GM23338 (cell line): Measurements from ENCODE around the gene TRAPPC12. TPM values are rescaled to one million over a fixed set of nuclear protein-coding genes. Genes with fewer than 3 reads are reported as not detected.

Experiments
- ATAC-seq: fragments of 200-7000 bp; cut with Tn5 transposase; 3 replicates; pipeline ENCODE4 v1.9.1; 2020
- DNase-seq: peaks from one replicate; pipeline ENCODE4 v3.0.0-alpha.2; 2015; ENCODE audit warnings: low spot score
- H2AFZ ChIP-seq: fragments of 200-600 bp; sonication (generic); 2 replicates; pipeline ENCODE4 v1.8.0; 2016; ENCODE audit warnings: antibody characterized with exemption, mild to moderate bottlenecking, moderate library complexity
- H3F3A ChIP-seq: fragments of 200-600 bp; sonication (generic); replicated peaks from 2 replicates; pipeline ENCODE4 v1.8.0; 2017; ENCODE audit warnings: antibody characterized with exemption, mixed run types, low read depth
- H3K27ac ChIP-seq: fragments of 200-600 bp; sonication (generic); 2 replicates; pipeline ENCODE4 v1.6.1; 2016; ENCODE audit warnings: low read depth
- H3K27me3 ChIP-seq: fragments of 200-600 bp; sonication (generic); 2 replicates; pipeline ENCODE4 v1.8.0; 2016; ENCODE audit warnings: mild to moderate bottlenecking, mixed run types, moderate library complexity; ENCODE audit not compliant: insufficient read depth
- H3K36me3 ChIP-seq: fragments of 200-600 bp; sonication (generic); 2 replicates; pipeline ENCODE4 v1.8.0; 2016; ENCODE audit warnings: mild to moderate bottlenecking; ENCODE audit not compliant: insufficient read depth
- H3K4me1 ChIP-seq: fragments of 200-600 bp; sonication (generic); 2 replicates; pipeline ENCODE4 v1.8.0; 2016; ENCODE audit warnings: mild to moderate bottlenecking, moderate library complexity; ENCODE audit not compliant: insufficient read depth
- H3K4me2 ChIP-seq: fragments of 200-600 bp; sonication (generic); 2 replicates; pipeline ENCODE4 v1.7.1; 2017; ENCODE audit warnings: mixed run types
- H3K4me3 ChIP-seq: fragments of 200-600 bp; sonication (generic); 2 replicates; pipeline ENCODE4 v1.6.1; 2016; ENCODE audit warnings: mixed run types
- H3K79me2 ChIP-seq: fragments of 200-600 bp; sonication (generic); replicated peaks from 2 replicates; pipeline ENCODE4 v1.8.0; 2017; ENCODE audit warnings: mild to moderate bottlenecking; ENCODE audit not compliant: insufficient read depth
- H3K9me2 ChIP-seq: fragments of 200-600 bp; sonication (generic); 2 replicates; pipeline ENCODE4 v1.8.0; 2017; ENCODE audit not compliant: insufficient read depth
- H4K20me1 ChIP-seq: fragments of 200-600 bp; sonication (generic); replicated peaks from 2 replicates; pipeline ENCODE4 v1.8.0; 2017; ENCODE audit warnings: mild to moderate bottlenecking; ENCODE audit not compliant: insufficient read depth
- H3K27ac Mint-ChIP-seq: 2 replicates; pipeline ENCODE4 v1.8.0; 2020; ENCODE audit warnings: inconsistent platforms, mild to moderate bottlenecking, moderate library complexity, mixed read lengths
- H3K27me3 Mint-ChIP-seq: 3 replicates; pipeline ENCODE4 v1.8.0; 2022; ENCODE audit warnings: low read depth, mild to moderate bottlenecking, moderate library complexity, mixed read lengths, inconsistent platforms; ENCODE audit not compliant: insufficient read depth, poor library complexity
- H3K36me3 Mint-ChIP-seq: 3 replicates; pipeline ENCODE4 v1.8.0; 2021; ENCODE audit warnings: low read depth, mild to moderate bottlenecking, inconsistent platforms, moderate library complexity, mixed read lengths
- H3K4me1 Mint-ChIP-seq: 3 replicates; pipeline ENCODE4 v1.8.0; 2020; ENCODE audit warnings: mild to moderate bottlenecking, inconsistent platforms, mixed read lengths
- H3K4me3 Mint-ChIP-seq: 3 replicates; pipeline ENCODE4 v1.8.0; 2021; ENCODE audit warnings: moderate library complexity, mild to moderate bottlenecking, inconsistent platforms, mixed read lengths
- H3K9me3 Mint-ChIP-seq: 3 replicates; pipeline ENCODE4 v1.8.0; 2020; ENCODE audit warnings: moderate library complexity, mild to moderate bottlenecking, inconsistent platforms, mixed read lengths
- EZH2 ChIP-seq: fragments of 200-600 bp; sonication (generic); IDR thresholded peaks from one replicate; pipeline ENCODE4 v1.8.0; 2017; ENCODE audit warnings: antibody characterized with exemption, mild to moderate bottlenecking, low read depth; ENCODE audit not compliant: unreplicated experiment
- EZH2phosphoT487 ChIP-seq: fragments of 200-600 bp; sonication (generic); IDR thresholded peaks from one replicate; pipeline ENCODE4 v1.8.1; 2018; ENCODE audit warnings: antibody characterized with exemption; ENCODE audit not compliant: unreplicated experiment
- JUNB ChIP-seq: IDR thresholded peaks from one replicate; pipeline ENCODE4 v1.6.1; 2016; ENCODE audit warnings: antibody characterized with exemption; ENCODE audit not compliant: unreplicated experiment
- NANOG ChIP-seq: IDR thresholded peaks from 2 replicates; pipeline ENCODE4 v1.6.1; 2016; ENCODE audit warnings: antibody characterized with exemption, borderline replicate concordance
- STAT1 ChIP-seq: IDR thresholded peaks from one replicate; pipeline ENCODE4 v1.6.1; 2016; ENCODE audit warnings: antibody characterized with exemption; ENCODE audit not compliant: unreplicated experiment
- ZNF114 ChIP-seq: fragments of 250-450 bp; sonication (Bioruptor Pico); IDR thresholded peaks from 2 replicates; pipeline ENCODE4 v1.5.0; 2020; ENCODE audit warnings: mild to moderate bottlenecking, moderate library complexity
- polyA plus RNA-seq: library from polyadenylated mRNA; unstranded; fragments of >200 nt; fragmentation: Nextera tagmentation; extraction: Ambion mirVana; gene quantifications from 2 replicates; pipeline ENCODE4 v1.2.1, GENCODE V29; 2016
- total RNA-seq: library from RNA; depleted of rRNA; stranded (reverse); fragments of >200 nt; shearing (Covaris generic); gene quantifications from 2 replicates; pipeline ENCODE4 v1.2.3, GENCODE V29; 2014
- TF ChIP-seq, protein P1 (sequence below): fragments of 250-450 bp; sonication (Bioruptor Pico); IDR thresholded peaks from 2 replicates; pipeline ENCODE4 v1.5.0; 2020; ENCODE audit warnings: mild to moderate bottlenecking, moderate library complexity
- TF ChIP-seq, protein P2 (sequence below): IDR thresholded peaks from 2 replicates; pipeline ENCODE4 v1.6.1; 2016; ENCODE audit warnings: antibody characterized with exemption
- TF ChIP-seq, protein P3 (sequence below), 2 experiments: fragments of 200-600 bp in 1 of 2; sonication (generic) in 1 of 2; conservative IDR thresholded peaks; 2 replicates each; pipeline versions ENCODE4 v1.5.1 to v1.6.1; 2016 to 2017; ENCODE audit warnings: antibody characterized with exemption in 2 of 2, low read depth in 2 of 2, mild to moderate bottlenecking in 2 of 2, moderate library complexity in 1 of 2

Gene TRAPPC12
- total and polyA plus RNA-seq, 2 experiments from 2014 or later: 48.9 to 57.7 TPM

DNA sequence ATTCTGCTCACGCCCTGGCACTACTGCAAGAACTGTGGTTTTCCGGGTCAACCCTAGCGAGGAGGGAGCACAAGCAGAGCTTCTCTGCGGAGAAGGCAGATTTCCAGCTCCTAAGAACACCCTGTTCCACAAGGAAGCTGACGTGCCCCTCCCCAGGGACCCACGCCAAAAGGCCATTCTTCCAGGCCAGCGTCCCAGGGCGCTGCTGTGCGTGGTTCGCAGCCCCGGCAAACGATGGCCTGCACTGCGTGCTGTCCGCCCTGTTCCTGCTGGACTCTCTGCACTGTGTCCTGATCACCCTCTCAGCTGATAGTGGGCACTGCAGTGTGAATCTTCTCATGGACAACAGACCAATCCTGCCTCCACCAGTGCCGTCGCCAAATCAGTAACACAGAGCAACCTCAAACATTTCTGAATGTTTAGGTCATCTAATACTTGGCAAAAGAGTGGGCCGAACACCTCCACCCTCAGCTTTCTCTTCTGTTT, 90.7 kb downstream of the TRAPPC12 start:
- Histone ChIP-seq H3K4me3 (no peak overlapping the region), H3K27ac (no peak overlapping the region), H3K36me3 (peaks cover 4% of the 10 kb centered on the region; the same call in 1 of the 2 replicates), H3K9me2 (no peaks in the 10 kb centered on the region), H2AFZ (no peak overlapping the region), H3K4me2 (no peak overlapping the region), H4K20me1 (no peaks in the 10 kb centered on the region), H3K4me1 (no peaks in the 10 kb centered on the region), H3K27me3 (no peaks in the 10 kb centered on the region), H3K79me2 (no peaks in the 10 kb centered on the region), H3F3A (no peaks in the 10 kb centered on the region)
- Mint-ChIP-seq H3K4me1 (peaks cover 22% of the 10 kb centered on the region), H3K4me3 (no peak overlapping the region), H3K9me3 (no peaks in the 10 kb centered on the region), H3K27ac (no peak overlapping the region), H3K36me3 (peaks cover 35% of the 10 kb centered on the region), H3K27me3 (peaks cover 9% of the 10 kb centered on the region)
- TF ChIP-seq NANOG: no peak
- no peak for TF ChIP-seq EZH2phosphoT487
- ATAC-seq: no peak
- DNase-seq: no peak

DNA sequence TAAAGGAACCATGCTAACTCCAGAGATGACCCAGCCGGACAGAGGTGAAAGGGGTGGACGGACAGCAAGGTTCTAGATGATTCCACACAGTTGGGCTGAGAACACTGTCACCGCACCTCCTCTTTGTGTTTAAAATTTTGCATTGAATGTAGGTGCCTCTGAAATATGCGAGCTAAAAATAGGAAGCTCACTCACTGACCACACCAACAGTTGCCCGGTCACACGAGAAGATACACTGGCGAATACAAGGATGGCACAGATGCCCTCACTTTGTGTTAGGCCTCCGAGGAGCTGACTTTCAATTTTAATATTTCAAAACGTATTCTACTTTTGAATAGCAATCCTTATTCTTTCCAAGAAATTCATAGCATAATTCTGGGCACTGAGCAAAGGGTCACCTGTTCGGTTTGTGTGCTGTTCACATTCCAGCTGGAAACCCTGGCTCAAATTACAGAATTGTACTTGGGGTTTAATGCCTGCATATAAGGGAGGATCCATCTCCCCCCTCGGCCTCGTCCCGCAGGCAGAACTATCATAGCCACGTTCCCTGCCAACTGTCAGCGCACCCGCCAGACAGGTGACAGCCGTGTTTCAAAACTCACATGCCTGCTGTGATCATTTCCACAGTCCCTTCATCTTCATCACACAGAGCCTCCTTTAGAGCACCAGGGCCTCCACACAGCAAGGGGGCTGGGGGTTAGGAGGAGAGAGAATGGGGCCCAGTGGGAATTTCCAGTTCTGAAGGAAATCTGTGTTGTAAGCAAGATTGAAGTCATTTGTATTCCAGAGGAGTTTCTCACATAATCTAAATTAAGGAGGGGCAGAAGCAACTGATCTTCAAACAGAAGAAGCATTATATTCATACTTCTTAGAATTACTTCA, 91.6 kb downstream of the TRAPPC12 start:
- no peak overlapping the region for H3K27ac ChIP-seq
- Mint-ChIP-seq H3K27me3 (peaks cover 13% of the 10 kb centered on the region), H3K27ac (no peak overlapping the region), H3K36me3 (peaks cover 36% of the 10 kb centered on the region), H3K9me3 (no peaks in the 10 kb centered on the region), H3K4me3 (no peak overlapping the region), H3K4me1 (peaks cover 22% of the 10 kb centered on the region)
- no peaks in the 10 kb centered on the region for H3K9me2 ChIP-seq
- H4K20me1 ChIP-seq: no peaks in the 10 kb centered on the region
- DNase-seq (no peak), ATAC-seq (no peak)
- H3K4me2 ChIP-seq: no peak overlapping the region
- no peak overlapping the region for H2AFZ ChIP-seq
- peaks cover 4% of the 10 kb centered on the region; the same call in 1 of the 2 replicates for H3K36me3 ChIP-seq
- no peaks in the 10 kb centered on the region for H3K4me1 ChIP-seq
- no peaks in the 10 kb centered on the region for H3K27me3 ChIP-seq
- no peaks in the 10 kb centered on the region for H3F3A ChIP-seq
- H3K4me3 ChIP-seq: no peak overlapping the region
- no peaks in the 10 kb centered on the region for H3K79me2 ChIP-seq
- TF ChIP-seq, protein P1, sequence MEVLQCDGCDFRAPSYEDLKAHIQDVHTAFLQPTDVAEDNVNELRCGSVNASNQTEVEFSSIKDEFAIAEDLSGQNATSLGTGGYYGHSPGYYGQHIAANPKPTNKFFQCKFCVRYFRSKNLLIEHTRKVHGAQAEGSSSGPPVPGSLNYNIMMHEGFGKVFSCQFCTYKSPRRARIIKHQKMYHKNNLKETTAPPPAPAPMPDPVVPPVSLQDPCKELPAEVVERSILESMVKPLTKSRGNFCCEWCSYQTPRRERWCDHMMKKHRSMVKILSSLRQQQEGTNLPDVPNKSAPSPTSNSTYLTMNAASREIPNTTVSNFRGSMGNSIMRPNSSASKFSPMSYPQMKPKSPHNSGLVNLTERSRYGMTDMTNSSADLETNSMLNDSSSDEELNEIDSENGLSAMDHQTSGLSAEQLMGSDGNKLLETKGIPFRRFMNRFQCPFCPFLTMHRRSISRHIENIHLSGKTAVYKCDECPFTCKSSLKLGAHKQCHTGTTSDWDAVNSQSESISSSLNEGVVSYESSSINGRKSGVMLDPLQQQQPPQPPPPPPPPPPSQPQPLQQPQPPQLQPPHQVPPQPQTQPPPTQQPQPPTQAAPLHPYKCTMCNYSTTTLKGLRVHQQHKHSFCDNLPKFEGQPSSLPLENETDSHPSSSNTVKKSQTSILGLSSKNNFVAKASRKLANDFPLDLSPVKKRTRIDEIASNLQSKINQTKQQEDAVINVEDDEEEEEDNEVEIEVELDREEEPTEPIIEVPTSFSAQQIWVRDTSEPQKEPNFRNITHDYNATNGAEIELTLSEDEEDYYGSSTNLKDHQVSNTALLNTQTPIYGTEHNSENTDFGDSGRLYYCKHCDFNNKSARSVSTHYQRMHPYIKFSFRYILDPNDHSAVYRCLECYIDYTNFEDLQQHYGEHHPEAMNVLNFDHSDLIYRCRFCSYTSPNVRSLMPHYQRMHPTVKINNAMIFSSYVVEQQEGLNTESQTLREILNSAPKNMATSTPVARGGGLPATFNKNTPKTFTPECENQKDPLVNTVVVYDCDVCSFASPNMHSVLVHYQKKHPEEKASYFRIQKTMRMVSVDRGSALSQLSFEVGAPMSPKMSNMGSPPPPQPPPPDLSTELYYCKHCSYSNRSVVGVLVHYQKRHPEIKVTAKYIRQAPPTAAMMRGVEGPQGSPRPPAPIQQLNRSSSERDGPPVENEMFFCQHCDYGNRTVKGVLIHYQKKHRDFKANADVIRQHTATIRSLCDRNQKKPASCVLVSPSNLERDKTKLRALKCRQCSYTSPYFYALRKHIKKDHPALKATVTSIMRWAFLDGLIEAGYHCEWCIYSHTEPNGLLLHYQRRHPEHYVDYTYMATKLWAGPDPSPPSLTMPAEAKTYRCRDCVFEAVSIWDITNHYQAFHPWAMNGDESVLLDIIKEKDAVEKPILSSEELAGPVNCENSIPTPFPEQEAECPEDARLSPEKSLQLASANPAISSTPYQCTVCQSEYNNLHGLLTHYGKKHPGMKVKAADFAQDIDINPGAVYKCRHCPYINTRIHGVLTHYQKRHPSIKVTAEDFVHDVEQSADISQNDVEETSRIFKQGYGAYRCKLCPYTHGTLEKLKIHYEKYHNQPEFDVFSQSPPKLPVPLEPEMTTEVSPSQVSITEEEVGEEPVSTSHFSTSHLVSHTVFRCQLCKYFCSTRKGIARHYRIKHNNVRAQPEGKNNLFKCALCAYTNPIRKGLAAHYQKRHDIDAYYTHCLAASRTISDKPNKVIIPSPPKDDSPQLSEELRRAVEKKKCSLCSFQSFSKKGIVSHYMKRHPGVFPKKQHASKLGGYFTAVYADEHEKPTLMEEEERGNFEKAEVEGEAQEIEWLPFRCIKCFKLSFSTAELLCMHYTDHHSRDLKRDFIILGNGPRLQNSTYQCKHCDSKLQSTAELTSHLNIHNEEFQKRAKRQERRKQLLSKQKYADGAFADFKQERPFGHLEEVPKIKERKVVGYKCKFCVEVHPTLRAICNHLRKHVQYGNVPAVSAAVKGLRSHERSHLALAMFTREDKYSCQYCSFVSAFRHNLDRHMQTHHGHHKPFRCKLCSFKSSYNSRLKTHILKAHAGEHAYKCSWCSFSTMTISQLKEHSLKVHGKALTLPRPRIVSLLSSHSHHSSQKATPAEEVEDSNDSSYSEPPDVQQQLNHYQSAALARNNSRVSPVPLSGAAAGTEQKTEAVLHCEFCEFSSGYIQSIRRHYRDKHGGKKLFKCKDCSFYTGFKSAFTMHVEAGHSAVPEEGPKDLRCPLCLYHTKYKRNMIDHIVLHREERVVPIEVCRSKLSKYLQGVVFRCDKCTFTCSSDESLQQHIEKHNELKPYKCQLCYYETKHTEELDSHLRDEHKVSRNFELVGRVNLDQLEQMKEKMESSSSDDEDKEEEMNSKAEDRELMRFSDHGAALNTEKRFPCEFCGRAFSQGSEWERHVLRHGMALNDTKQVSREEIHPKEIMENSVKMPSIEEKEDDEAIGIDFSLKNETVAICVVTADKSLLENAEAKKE (CRISPR knock-in tag): no peak
- TF ChIP-seq ZNF114 (no peak), EZH2phosphoT487 (no peak), STAT1 (no peak), JUNB (no peak), EZH2 (no peak)
- TF ChIP-seq, protein P2, sequence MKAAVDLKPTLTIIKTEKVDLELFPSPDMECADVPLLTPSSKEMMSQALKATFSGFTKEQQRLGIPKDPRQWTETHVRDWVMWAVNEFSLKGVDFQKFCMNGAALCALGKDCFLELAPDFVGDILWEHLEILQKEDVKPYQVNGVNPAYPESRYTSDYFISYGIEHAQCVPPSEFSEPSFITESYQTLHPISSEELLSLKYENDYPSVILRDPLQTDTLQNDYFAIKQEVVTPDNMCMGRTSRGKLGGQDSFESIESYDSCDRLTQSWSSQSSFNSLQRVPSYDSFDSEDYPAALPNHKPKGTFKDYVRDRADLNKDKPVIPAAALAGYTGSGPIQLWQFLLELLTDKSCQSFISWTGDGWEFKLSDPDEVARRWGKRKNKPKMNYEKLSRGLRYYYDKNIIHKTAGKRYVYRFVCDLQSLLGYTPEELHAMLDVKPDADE: no peak
- TF ChIP-seq, protein P3, sequence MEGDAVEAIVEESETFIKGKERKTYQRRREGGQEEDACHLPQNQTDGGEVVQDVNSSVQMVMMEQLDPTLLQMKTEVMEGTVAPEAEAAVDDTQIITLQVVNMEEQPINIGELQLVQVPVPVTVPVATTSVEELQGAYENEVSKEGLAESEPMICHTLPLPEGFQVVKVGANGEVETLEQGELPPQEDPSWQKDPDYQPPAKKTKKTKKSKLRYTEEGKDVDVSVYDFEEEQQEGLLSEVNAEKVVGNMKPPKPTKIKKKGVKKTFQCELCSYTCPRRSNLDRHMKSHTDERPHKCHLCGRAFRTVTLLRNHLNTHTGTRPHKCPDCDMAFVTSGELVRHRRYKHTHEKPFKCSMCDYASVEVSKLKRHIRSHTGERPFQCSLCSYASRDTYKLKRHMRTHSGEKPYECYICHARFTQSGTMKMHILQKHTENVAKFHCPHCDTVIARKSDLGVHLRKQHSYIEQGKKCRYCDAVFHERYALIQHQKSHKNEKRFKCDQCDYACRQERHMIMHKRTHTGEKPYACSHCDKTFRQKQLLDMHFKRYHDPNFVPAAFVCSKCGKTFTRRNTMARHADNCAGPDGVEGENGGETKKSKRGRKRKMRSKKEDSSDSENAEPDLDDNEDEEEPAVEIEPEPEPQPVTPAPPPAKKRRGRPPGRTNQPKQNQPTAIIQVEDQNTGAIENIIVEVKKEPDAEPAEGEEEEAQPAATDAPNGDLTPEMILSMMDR (conservative IDR thresholded peaks at IDR 0.05; ENCODE audit: low read depth in 2 of 2): no peak
